ENCODE data around the gene CD4. TPM values are rescaled to one million over a fixed set of nuclear protein-coding genes. Genes with fewer than 3 reads are reported as not detected.

CD4 gene
- total RNA-seq, result 1.7 and 3.2 TPM in 2 replicates

GRCh38 chr12:6788972-6789924 is at the start of gene CD4:
Gene CD4 (plus strand): TSS chr12:6789528. CDS start chr12:6800139, 10,611 bp downstream.

GRCh38 chr12:6752921-6753771 is 36.2 kb upstream of the CD4 start, which contains the start of gene MLF2:
Gene MLF2 (minus strand): TSS chr12:6753141. CDS start chr12:6752334, 807 bp downstream.

GRCh38 chr12:6765634-6766581 is 23.4 kb upstream of the CD4 start, which contains the start of gene PTMS:
Gene PTMS (plus strand): TSS chr12:6766363. CDS start chr12:6766706, 343 bp downstream.

GRCh38 chr12:6772331-6772695 is 17.0 kb upstream of the CD4 start, which contains the start of gene LAG3:
Gene LAG3 (plus strand): TSS chr12:6772520. CDS start chr12:6772853, 333 bp downstream.

GRCh38 chr12:6821591-6822425 is 32.5 kb downstream of the CD4 start, which contains the start of gene GPR162:
Gene GPR162 (plus strand): TSS chr12:6821821. CDS start chr12:6823899, 2,078 bp downstream.

GRCh38 chr12:6827982-6828780 is 38.9 kb downstream of the CD4 start, which contains the start of gene P3H3:
Gene P3H3 (plus strand): TSS chr12:6828407. CDS start chr12:6828441, 34 bp downstream.

GRCh38 chr12:6840761-6841515 is 51.6 kb downstream of the CD4 start, which contains the start of gene GNB3:
Gene GNB3 (plus strand): TSS chr12:6840925. CDS start chr12:6841288, 363 bp downstream.

GRCh38 chr12:6851153-6851920 is 62.0 kb downstream of the CD4 start, which contains the start of gene CDCA3:
Gene CDCA3 (minus strand): TSS chr12:6851286. CDS start chr12:6850952, 334 bp downstream.

GRCh38 chr12:6851921-6852650 is 62.8 kb downstream of the CD4 start, which contains the start of gene USP5:
Gene USP5 (plus strand): TSS chr12:6852150. CDS start chr12:6852180, 30 bp downstream.

GRCh38 chr12:6867413-6868210 is 78.3 kb downstream of the CD4 start, which contains the start of gene TPI1:
Gene TPI1 (plus strand): TSS chr12:6867531. CDS start chr12:6867567, 36 bp downstream.

Other genes starting within 250 kb of the CD4 start
- 13.8 and 16.5 TPM in 2 replicates for gene IFFO1, start 233.5 kb upstream of the CD4 start, total RNA-seq
- gene NOP2, start 221.2 kb upstream of the CD4 start, total RNA-seq, result 25.9 and 29.0 TPM in 2 replicates
- gene CHD4, start 182.1 kb upstream of the CD4 start, total RNA-seq, result 197 and 241 TPM in 2 replicates
- gene LPAR5, start 153.6 kb upstream of the CD4 start, total RNA-seq, result 0.12 TPM in 1 of 2 replicates, not detected in the other
- gene ACRBP, start 142.1 kb upstream of the CD4 start, total RNA-seq, result 0.16 TPM in 1 of 2 replicates, not detected in the other
- 36.5 and 40.1 TPM in 2 replicates for gene ING4, start 126.4 kb upstream of the CD4 start, total RNA-seq
- gene ZNF384, start 100.2 kb upstream of the CD4 start, total RNA-seq, result 27.1 and 30.8 TPM in 2 replicates
- gene PIANP, start 88.7 kb upstream of the CD4 start, total RNA-seq, result 0.24 and 2.1 TPM in 2 replicates
- 98.8 and 101 TPM in 2 replicates for gene COPS7A, start 65.5 kb upstream of the CD4 start, total RNA-seq
- gene MLF2, start 36.4 kb upstream of the CD4 start, total RNA-seq, result 171 and 183 TPM in 2 replicates
- gene PTMS, start 23.2 kb upstream of the CD4 start, total RNA-seq, result 84.2 and 108 TPM in 2 replicates
- 0.16 and 0.61 TPM in 2 replicates for gene LAG3, start 17.0 kb upstream of the CD4 start, total RNA-seq
- gene GPR162, start 32.3 kb downstream of the CD4 start, total RNA-seq, result 4.6 and 7.3 TPM in 2 replicates
- gene P3H3, start 38.9 kb downstream of the CD4 start, total RNA-seq, result 72.1 and 81.9 TPM in 2 replicates
- gene GNB3, start 51.4 kb downstream of the CD4 start, total RNA-seq, result 1.9 and 5.8 TPM in 2 replicates
- 1.5 and 3.3 TPM in 2 replicates for gene CDCA3, start 61.8 kb downstream of the CD4 start, total RNA-seq
- 87.1 and 94.1 TPM in 2 replicates for gene USP5, start 62.6 kb downstream of the CD4 start, total RNA-seq
- 504 and 543 TPM in 2 replicates for gene TPI1, start 78.0 kb downstream of the CD4 start, total RNA-seq
- 10.4 and 11.8 TPM in 2 replicates for gene SPSB2, start 83.8 kb downstream of the CD4 start, total RNA-seq
- gene LRRC23, start 115.3 kb downstream of the CD4 start, total RNA-seq, result 6.9 and 8.9 TPM in 2 replicates
- 8.0 and 11.4 TPM in 2 replicates for gene ENO2, start 125.1 kb downstream of the CD4 start, total RNA-seq
- gene ATN1, start 138.4 kb downstream of the CD4 start, total RNA-seq, result 19.8 TPM in 2 replicates
- not detected in 2 replicates for gene RNU7-1, start 154.3 kb downstream of the CD4 start, total RNA-seq
- gene C12orf57, start 154.5 kb downstream of the CD4 start, total RNA-seq, result 65.3 and 67.2 TPM in 2 replicates
- 0.61 and 0.65 TPM in 2 replicates for gene PTPN6, start 161.8 kb downstream of the CD4 start, total RNA-seq
- gene PHB2, start 181.1 kb downstream of the CD4 start, total RNA-seq, result 167 and 182 TPM in 2 replicates
- gene EMG1, start 181.4 kb downstream of the CD4 start, total RNA-seq, result 21.4 and 22.2 TPM in 2 replicates
- 29.2 and 33.6 TPM in 2 replicates for gene LPCAT3, start 228.9 kb downstream of the CD4 start, total RNA-seq